ENCODE results near the gene PARD3.

The PARD3 gene

GRCh38 chr10:34465678-34466077 is 349.4 kb downstream of the PARD3 start:
- no peak for TF ChIP-seq CTCF (IDR thresholded peaks at IDR 0.05)

GRCh38 chr10:34464591-34464990 is 350.5 kb downstream of the PARD3 start:
- no peak for TF ChIP-seq CTCF (IDR thresholded peaks at IDR 0.05)

- no peak for TF ChIP-seq CTCF (IDR thresholded peaks at IDR 0.05)
Measured at GRCh38 chr10:34464000-34464399, 351.1 kb downstream of the PARD3 start.

- TF ChIP-seq CTCF (IDR thresholded peaks at IDR 0.05): no peak
Measured at GRCh38 chr10:34462993-34463392, 352.1 kb downstream of the PARD3 start.

GRCh38 chr10:34462056-34462455 is 353.0 kb downstream of the PARD3 start:
- TF ChIP-seq CTCF (IDR thresholded peaks at IDR 0.05): no peak

GRCh38 chr10:34454590-34455261 is 360.4 kb downstream of the PARD3 start:
- no peak for TF ChIP-seq CTCF (IDR thresholded peaks at IDR 0.05)

- TF ChIP-seq CTCF (IDR thresholded peaks at IDR 0.05): no peak
Measured at GRCh38 chr10:34449836-34450235, 365.3 kb downstream of the PARD3 start.

GRCh38 chr10:34446049-34446448 is 369.0 kb downstream of the PARD3 start:
- TF ChIP-seq CTCF (IDR thresholded peaks at IDR 0.05): no peak

All from LNCAP (cell line).